ENCODE measurements around the gene P2RY11.

- TF ChIP-seq EZH2 (IDR thresholded peaks at IDR 0.05; ENCODE audit: low read depth, unreplicated experiment) (no peak), CTCF (conservative IDR thresholded peaks at IDR 0.05; ENCODE audit: low read depth in 2 of 2) (no peak), JUNB (IDR thresholded peaks at IDR 0.05; ENCODE audit: unreplicated experiment) (no peak), EZH2phosphoT487 (IDR thresholded peaks at IDR 0.05; ENCODE audit: unreplicated experiment) (no peak), CREB1 (CRISPR knock-in tag; IDR thresholded peaks at IDR 0.05; ENCODE audit: low read depth) (no peak), POLR2AphosphoS5 (IDR thresholded peaks at IDR 0.05; ENCODE audit: low read depth) (no peak), REST (IDR thresholded peaks at IDR 0.05; ENCODE audit: unreplicated experiment) (no peak), STAT1 (IDR thresholded peaks at IDR 0.05; ENCODE audit: unreplicated experiment) (no peak), ZNF114 (CRISPR knock-in tag; IDR thresholded peaks at IDR 0.05) (no peak), NANOG (IDR thresholded peaks at IDR 0.05; ENCODE audit: borderline replicate concordance) (no peak)
These were observed 18.7 kb upstream of the P2RY11 start for GRCh38 chr19:10092648-10093294.
